IMR-90 (cell line): Measurements from ENCODE around the gene GMCL1.

Experiments used
- BHLHE40 ChIP-seq: fragments of 150-350 bp; IDR thresholded peaks from 2 replicates; pipeline ENCODE4 v1.6.1; 2016; ENCODE audit warnings: mild to moderate bottlenecking, low read depth, low read length
- CEBPB ChIP-seq: IDR thresholded peaks from 2 replicates; pipeline ENCODE4 v1.6.1; 2012; ENCODE audit warnings: low read depth, low read length, improper control_type of control experiment
- POLR2A ChIP-seq: IDR thresholded peaks from 2 replicates; pipeline ENCODE4 v1.6.1; 2012; ENCODE audit warnings: mild to moderate bottlenecking, low read depth, low read length
- RFX5 ChIP-seq: IDR thresholded peaks from 2 replicates; pipeline ENCODE4 v1.8.0; 2012; ENCODE audit warnings: low read depth, mild to moderate bottlenecking, low read length, moderate library complexity
- SMC3 ChIP-seq: fragments of 150-350 bp; IDR thresholded peaks from 2 replicates; pipeline ENCODE4 v1.6.1; 2016; ENCODE audit warnings: low read depth, mild to moderate bottlenecking, antibody characterized with exemption, low read length, moderate library complexity
- TF ChIP-seq, protein P1 (sequence below): conservative IDR thresholded peaks from 2 replicates; pipeline ENCODE4 v1.5.1; 2012; ENCODE audit warnings: mild to moderate bottlenecking, low read depth, low read length, improper control_type of control experiment
- TF ChIP-seq, protein P2 (sequence below): fragments of 150-350 bp; IDR thresholded peaks from 2 replicates; pipeline ENCODE4 v1.6.1; 2017; ENCODE audit warnings: mild to moderate bottlenecking, antibody characterized with exemption, low read length, low read depth

DNA sequence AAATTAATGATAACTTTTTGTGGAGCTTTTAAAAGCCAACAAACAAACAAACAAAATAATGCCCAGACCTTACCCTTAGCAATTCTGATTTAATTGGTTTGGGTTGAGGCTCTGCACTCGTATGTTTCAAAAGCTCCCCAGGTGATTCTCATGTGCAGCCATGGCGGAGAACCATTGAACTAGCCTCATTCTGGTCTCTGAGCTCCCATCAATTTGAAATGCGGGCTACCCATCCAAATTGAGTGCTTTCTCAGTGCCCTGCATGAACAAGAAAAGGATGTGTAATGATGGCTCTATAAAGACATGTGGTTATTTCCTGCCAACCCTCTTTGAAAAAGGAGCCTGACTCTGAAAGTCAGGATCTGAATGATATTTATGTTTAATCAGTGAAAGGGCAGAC is 93.7 kb downstream of the GMCL1 start:
- no peak for TF ChIP-seq SMC3
- TF ChIP-seq, protein P1, sequence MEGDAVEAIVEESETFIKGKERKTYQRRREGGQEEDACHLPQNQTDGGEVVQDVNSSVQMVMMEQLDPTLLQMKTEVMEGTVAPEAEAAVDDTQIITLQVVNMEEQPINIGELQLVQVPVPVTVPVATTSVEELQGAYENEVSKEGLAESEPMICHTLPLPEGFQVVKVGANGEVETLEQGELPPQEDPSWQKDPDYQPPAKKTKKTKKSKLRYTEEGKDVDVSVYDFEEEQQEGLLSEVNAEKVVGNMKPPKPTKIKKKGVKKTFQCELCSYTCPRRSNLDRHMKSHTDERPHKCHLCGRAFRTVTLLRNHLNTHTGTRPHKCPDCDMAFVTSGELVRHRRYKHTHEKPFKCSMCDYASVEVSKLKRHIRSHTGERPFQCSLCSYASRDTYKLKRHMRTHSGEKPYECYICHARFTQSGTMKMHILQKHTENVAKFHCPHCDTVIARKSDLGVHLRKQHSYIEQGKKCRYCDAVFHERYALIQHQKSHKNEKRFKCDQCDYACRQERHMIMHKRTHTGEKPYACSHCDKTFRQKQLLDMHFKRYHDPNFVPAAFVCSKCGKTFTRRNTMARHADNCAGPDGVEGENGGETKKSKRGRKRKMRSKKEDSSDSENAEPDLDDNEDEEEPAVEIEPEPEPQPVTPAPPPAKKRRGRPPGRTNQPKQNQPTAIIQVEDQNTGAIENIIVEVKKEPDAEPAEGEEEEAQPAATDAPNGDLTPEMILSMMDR: no peak
- TF ChIP-seq POLR2A: no peak
- TF ChIP-seq BHLHE40: no peak
- TF ChIP-seq RFX5: no peak
- TF ChIP-seq, protein P2, sequence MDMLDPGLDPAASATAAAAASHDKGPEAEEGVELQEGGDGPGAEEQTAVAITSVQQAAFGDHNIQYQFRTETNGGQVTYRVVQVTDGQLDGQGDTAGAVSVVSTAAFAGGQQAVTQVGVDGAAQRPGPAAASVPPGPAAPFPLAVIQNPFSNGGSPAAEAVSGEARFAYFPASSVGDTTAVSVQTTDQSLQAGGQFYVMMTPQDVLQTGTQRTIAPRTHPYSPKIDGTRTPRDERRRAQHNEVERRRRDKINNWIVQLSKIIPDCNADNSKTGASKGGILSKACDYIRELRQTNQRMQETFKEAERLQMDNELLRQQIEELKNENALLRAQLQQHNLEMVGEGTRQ: no peak
- no peak for TF ChIP-seq CEBPB
